Measurements from ENCODE around the gene LDB1.

DNA sequence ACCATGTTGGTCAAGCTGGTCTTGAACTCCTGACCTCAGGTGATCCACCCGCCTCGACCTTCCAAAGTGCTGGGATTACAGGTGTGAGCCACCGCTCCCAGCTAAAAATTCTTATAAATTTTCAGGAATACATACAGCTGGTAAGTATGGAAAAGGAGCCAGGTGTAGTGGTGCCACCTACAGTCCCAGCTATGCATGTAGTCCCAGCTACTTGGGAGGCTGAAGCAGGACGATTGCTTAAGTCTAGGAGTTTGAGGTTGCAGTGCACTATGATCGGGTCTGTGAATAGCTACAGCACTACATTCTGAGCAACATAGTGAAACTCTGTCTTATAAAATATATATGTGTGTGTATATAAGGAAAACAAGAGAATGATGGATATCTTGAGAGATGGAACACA is 19.0 kb downstream of the LDB1 start:
- TF ChIP-seq POLR2A (IDR thresholded peaks at IDR 0.05; ENCODE audit: low read length) (no peak), GATA1 (IDR thresholded peaks at IDR 0.05; ENCODE audit: low read depth, low read length) (no peak)
